GM21528 (cell line): ENCODE data around the gene LRRC49.
"Not testable (repeated sequence)": the region's sequence is repeated elsewhere in the genome, so short reads cannot be mapped to it uniquely, and the experiment has no call there.

ENCODE experiments used
- ATAC-seq: cut with Tn5 transposase; IDR thresholded peaks from one replicate; pipeline ENCODE4 v1.9.1; 2021; ENCODE audit warnings: mild to moderate bottlenecking, moderate library complexity; ENCODE audit not compliant: unreplicated experiment, low FRiP score

The LRRC49 gene

DNA sequence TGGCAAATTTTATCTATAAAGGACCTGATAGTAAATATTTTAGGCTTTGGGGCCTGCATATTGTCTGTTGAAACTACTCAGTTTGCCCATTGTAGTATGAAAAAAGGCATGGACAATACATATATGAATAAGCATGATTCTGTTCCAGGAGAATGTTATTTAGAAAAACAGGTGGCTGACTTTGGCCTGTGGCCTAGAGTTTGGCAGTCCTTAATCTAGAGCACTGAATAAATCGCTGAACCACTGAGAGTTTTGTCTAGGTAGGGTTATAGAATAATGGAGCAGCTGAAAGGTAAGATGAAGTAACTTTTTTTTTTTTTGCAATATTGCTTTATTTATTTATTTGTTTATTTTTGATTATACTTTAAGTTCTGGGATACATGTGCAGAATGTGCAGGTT lies 75.0 kb downstream of the LRRC49 start:
- ATAC-seq, result no peak

DNA sequence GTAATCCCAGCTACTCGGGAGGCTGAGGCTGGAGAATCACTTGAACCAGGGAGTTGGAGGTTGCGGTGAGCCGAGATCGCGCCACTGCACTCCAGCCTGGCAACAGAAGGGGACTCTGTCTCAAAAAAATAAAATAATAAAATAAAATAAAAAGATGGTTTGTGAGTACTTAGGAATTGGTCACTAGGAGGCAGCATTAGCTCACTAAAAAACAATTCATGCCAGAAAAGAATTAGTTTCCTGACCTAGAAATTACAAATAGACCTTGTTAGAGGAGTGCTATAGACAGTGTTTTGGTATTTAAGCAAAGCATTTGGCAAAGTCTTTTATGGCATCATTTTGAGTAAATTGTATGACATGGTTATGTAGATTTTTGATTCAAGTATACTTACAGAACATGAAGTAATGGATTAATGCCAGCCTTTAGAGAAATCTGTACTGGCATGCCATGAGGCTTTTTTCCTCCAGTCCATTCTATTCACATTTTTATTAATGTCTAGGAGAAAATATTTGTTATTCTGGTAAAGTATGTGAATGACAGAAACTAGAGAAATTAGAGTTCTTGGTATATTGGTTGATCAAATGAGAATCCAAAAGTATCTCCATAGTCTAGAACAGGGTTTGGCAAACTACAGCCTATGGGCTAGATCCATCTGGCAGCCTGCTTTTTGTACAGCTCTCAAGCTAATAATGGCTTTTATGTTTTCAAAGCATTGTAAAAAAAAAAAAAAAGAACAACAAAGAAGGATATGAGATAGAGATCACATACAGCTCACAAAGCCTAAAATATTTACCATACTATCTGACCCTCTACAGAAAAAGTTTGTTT lies 81.6 kb downstream of the LRRC49 start:
- ATAC-seq, result no peak

DNA sequence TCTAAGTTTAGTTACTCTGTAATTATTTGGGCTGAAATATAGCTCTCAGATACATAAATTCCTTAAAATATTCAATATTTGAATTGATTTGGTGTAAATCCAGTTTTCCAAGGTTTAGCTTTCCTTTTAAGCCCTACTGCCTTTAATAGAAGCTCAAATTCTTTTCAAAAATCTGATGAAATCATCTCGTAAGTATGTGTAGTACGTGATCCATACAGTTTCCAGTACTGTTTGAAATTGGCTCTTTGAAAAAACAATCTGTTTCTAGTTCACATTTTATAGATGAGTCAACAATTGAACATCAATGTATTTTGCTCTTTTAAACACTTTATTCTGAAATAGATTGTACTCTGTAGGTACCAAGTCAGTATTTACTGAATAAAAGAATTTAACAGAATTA lies 84.2 kb downstream of the LRRC49 start:
- no peak for ATAC-seq

DNA sequence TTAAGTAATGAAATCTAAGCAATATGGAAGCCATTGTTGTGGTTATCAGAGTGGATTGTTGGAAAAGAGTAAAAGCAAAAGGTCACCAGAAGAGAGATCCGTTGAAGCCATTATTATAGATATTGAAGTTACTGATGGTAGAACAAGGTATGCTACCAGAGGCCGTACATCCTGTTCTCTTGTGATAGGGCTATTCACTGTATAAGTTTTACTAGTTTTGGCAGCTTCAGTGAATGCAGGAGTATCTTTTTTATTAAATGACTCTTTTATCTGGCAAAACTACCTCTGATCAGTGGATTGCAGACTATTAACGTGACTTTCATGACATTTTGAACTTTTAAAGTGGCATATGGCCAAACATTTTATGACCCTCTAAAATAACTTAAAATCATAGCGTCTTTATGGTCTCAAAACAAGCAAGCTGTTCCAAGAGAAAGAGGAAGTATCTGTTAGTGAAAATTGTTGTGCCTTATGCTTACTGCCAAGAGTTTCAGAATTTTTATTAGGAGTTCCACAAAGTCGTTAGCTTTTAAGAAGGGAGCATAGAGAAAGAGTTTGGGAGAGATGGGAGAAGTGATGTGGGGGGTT lies 102.9 kb downstream of the LRRC49 start:
- no peak for ATAC-seq

DNA sequence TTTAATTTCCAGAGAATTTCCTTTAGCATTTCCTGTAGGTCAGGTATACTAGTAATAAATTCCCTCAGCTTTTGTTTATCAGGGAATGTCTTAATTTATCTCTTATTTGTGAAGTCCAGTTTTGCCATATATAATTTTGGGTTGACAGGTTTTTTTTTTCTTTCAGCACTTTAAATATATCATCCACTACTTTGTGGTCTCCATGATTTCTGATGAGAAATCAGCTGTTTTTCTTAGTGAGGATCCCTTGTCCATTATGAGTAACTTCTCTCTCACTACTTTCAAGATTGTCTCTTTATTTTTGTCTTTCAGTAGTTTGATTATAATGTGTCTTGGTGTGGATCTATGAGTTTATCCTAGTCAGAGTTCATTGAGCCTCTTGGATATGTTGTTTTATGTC lies 105.7 kb downstream of the LRRC49 start:
- no peak for ATAC-seq

DNA sequence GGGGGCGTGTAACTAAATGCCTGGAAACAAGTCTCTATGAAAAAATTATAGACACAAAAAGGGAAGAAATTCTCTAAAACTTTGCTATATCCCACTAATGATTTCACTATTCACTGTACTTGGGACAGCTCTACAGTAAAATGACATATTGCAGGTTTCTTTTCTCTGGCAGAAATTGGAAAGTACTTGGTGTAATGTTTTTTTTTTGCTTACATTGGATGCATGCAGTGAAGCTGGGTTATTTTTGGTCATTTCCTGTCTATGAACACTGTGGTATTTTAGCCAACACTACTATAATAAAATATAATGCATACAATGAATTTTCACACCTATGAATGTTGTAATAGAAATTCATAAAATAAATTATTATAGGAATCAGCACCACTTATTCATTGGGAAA lies 109.7 kb downstream of the LRRC49 start:
- ATAC-seq, result no peak

DNA sequence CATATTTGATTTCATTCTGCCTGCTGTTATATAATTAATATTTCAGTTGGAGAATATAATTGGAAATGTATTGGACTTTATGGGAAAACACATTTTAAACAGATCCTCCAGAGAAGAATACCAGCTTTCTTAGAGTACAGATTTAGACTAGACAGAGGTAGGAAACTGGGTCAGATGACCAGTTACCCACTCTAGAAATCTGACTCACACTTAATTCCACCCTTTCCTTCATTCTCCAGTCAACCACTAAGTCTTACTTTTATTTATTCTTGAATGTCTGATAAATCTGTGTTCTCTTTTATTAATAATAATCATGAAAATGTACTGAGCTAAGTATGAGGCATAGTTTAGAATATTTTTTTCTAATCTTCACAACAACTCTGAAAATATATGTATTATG lies 110.7 kb downstream of the LRRC49 start:
- ATAC-seq, result no peak

DNA sequence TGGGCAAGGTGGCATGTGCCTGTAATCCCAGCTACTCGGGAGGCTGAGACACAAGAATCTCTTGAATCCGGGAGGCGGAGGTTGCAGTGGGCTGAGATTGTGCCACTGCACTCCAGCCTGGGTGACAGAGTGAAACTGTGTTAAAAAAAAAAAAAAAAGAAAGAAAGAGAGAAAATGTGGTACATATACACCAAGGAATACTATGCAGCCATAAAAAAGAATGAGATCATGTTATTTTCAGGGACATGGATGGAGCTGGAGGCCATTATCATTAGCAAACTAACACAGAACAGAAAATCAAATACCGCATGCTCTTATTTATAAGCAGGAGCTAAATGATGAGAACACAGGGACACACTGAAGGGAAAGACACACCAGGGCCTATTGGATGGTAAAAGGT lies 111.9 kb downstream of the LRRC49 start:
- ATAC-seq, result not testable (repeated sequence)

DNA sequence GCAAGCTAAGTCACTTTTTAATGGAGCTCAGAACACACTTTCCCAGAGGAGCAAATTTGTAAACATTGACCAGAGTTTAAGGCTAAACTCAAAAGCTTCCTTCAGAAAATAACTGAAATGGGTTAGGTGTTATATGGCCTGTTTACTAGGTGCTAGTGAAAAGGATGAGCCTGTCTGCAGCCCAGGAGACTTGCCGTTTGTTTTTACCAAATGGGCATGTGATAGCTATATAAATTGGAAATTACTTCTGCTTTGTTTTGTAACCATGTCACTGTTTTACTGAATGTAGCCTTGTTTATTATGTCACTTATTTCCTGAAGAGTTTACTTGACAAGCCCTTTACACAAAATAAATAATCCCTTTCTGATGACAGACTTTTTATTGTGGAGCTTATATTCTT lies 113.3 kb downstream of the LRRC49 start:
- no peak for ATAC-seq

DNA sequence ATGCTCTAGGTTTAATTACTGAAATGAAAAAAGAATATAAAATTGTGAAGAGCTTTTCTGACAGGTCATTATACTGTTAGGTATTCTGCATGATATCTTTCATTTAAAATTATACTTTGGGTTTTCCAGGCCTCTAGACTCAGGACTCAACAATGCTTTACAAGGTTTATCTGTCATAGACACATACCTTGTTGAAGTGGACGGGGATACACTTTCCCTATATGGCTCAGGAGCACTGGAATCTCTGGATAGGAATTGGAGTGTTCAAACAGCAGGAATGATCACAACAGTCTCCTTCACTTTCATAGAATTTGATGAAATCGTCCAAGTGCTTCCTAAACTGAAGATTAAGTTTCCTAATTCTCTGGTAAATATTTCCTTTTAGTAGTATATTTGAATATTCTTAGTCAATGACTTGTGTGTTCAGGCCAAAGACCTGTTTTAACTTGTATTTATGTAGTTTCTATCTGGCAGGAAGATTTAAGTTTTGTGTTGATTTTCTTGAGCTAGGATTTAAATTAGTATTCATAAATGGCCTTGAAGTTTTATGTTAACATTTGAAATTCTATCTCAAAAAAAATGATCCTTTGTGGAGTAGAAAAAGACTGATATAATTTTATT lies 115.7 kb downstream of the LRRC49 start:
- ATAC-seq, result no peak

DNA sequence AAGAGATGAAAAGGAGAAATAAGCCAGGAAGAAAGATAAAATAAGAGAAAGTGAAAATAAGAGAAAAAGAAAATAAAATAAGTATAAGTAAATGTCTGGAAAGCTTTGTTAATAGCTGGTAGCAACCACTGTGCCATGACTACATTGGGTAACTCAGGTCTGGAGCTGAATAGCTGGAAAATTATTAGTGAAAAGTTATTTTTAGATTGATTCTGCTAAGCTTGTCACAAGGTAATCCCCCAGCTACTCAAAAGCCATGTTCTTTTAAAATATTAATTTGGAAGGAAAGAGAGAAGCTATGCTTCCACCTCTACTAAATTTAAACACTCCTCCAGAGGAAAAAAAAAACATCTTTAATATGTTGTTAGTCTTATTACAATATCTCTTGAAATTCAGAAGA lies 117.8 kb downstream of the LRRC49 start:
- no peak for ATAC-seq

DNA sequence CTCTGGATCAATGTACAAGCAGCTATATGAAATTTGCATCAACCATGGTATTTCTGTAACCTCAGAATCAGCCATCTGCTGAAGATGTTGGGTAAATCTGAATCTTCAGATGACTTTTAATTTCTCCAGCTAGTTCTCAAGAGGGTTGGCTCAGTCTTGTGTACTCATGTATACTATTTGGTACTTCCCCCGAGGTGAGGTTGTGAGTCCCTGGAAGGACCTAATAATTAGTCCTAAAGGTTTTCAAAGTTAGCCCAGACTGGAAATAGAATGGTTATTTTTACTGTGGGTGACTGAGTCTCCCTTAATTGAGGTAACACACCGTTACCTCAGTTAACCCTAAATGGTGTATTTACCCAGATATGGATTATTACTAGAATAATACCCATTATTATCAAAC lies 118.4 kb downstream of the LRRC49 start:
- no peak for ATAC-seq

DNA sequence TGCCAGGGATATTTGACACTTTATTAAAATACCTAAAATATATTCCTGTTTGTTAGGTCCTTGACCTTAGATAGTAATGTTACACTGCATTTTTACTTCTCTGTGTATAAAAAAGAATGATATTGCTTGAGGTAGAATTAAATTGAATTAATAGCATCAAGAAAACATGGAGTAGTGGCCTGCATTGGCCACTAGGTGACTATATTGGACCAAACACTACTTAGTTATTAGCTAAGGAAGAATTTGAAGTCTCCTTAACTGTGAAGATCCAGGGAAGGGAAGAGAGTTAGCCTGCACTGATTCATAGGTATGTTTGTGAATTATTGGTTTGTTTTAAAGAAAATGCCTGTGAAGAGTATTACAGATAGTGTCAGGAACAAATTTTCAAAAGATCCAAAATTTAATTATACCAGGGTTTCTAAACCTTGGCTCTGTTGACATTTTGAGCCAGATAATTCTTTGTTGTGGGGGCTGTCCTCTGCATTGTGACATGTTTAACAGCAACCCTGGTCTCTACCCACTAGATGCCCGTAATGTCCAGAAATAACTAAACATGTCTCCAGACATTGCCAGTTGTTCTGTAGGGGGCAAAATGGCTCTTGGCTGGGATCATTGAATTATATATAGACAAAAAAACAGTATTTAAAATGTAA lies 119.0 kb downstream of the LRRC49 start:
- ATAC-seq, result no peak

DNA sequence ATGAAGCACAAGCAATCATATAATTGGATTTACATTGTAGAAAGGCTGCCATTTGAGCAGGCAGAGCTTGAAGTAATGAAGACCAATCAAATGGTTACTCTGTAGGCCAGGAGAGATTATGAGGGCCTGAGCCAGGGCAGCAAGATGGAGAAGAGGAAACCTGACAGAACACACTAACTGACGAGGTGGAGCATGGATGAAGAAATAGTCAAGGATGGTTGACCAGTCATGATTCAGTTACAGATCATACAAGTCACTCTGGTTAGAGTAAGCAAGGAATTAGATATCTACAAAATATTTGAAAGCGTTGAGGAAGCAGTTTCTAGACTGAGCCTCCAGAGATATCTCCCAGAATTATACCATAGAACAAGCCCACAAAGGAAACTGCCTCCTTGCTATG lies 120.8 kb downstream of the LRRC49 start:
- no peak for ATAC-seq

DNA sequence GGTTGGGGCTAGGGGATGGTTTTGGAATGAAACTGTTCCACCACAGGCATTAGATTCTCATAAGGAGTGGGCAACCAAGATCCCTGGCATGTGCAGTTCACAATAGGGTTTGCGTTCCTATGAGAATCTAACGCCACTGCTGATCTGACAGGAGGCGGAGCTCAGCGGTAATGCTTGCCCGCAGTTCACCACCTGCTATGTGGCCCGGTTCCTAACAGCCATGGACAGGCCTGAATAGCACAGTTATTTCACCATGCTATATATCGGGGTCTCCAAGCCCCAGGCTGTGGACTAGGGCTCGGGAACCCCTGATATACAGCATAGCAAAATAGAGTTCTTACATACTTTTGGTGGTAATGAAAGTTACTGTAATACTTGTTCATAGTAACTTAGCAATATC lies 122.7 kb downstream of the LRRC49 start:
- no peak for ATAC-seq

DNA sequence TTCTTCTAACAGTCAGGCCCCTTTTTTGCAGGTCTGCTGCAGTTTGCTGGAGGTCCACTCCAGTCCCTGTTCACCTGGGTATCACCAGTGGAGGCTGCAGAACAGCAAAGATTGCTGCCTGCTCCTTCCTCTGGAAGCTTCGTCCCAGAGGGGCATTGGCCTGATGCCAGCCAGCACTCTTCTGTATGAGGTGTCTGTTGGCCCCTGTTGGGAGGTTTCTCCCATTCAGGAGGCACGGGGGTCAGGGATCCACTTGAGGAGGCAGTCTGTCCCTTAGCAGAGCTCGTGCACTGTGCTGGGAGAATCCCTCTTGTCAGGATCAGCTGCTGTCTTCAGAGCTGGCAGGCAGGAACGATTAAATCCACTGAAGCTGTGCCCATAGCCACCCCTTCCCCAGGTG lies 138.6 kb downstream of the LRRC49 start:
- ATAC-seq, result not testable (repeated sequence)

DNA sequence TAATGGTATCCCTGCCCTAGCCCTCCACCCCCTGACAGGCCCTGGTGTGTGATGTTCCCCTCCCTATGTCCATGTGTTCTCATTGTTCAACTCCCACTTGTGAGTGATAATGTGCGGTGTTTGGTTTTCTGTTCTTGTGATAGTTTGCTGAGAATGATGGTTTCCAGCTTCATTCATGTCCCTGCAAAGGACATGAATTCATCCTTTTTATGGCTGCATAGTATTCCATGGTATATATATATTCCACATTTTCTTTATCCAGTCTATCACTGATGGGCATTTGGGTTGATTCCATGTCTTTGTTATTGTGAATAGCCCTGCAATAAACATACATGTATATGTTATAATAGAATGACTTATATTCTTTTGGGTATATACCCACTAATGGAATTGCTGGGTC lies 142.9 kb downstream of the LRRC49 start:
- not testable (repeated sequence) for ATAC-seq

DNA sequence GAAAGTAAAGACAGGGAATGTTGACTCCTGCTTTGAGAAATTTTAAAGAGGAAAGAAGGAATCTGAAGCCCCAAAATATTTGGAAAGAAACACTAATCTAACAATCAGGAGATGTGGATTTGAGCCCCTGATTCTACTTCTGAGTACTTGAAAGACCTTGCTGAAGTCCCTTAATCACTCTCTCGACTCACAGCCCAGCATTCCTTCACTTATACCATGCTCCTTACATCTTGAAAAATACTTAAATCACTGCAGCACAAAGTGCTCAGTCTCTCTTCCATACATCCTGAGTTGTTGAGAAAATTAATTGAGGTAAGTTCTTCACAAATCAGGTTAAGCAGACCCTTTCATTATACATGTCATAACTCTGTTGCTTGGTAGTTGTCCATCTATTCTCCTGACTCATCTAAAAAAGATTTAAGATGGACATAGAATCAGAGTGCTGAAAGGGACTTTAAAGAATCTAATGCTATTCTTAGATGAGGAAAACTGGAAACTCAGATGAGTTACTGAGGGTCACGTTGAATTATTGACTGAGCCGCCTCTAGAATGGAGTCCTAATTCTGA lies 149.8 kb downstream of the LRRC49 start:
- ATAC-seq, result no peak

DNA sequence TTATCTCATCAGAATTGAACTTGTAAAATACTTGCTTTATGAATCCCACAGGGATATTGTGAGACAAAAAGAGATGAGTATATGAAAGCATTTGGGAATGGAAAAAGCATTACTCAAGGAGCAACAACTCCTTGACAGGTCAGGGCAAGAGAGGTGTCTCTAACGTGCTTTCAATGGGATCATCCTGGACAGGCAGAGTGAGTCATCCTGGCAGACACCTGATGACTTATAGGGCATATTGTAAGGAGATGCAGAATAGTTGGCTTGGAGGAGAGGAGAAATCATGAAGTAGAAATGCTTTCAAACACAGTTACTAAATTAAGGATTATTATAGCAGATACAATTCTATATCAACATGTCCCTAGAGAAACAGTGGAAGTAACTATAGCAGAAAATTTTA lies 150.7 kb downstream of the LRRC49 start:
- ATAC-seq, result no peak

DNA sequence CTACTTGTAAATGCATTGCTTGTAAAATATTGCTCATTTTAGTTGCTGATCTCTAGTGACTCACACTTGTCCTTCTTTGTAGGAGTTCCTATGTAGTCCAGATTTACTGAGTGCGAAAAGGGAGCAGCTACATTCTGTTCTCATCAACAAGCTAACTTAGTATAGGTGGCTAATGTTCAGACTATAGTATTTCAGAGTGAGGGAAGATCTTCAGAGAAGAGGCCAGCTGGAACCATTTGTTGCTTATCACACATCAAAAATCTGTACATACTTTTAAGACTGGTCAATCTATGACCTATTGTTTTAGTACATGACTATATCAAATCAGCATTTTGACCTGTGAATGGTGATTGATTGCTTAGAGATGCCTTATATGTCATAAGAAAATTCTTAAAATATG lies 151.4 kb downstream of the LRRC49 start:
- no peak for ATAC-seq

DNA sequence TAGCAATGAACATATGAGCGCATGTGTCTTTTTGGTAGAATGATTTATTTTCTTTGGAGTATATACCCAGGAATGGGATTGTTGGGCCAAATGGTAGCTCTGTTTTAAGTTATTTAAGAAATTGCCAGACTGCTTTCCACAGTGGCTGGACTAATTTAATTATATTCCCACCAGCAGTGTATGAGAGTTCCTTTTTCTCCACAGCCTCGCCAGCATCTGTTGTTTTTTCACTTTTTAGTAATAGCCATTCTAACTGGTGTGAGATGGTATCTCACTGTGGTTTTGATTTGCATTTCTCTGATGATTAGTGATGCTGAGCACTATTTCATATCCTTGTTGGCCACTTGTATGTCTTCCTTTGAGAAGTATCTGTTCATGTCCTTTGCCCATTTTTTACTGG lies 153.5 kb downstream of the LRRC49 start:
- ATAC-seq, result not testable (repeated sequence)
